Activated effector memory CD4-positive, alpha-beta T cell treated with Interleukin-2 at 50 U/mL for 16 hours (primary cell): ENCODE measurements around the gene ZDHHC14.
"Not testable (repeated sequence)": the region's sequence is repeated elsewhere in the genome, so short reads cannot be mapped to it uniquely, and the experiment has no call there.

Experiments
- DNase-seq: peaks from one replicate; pipeline ENCODE4 v3.0.0-alpha.2; 2020

The ZDHHC14 gene

DNA sequence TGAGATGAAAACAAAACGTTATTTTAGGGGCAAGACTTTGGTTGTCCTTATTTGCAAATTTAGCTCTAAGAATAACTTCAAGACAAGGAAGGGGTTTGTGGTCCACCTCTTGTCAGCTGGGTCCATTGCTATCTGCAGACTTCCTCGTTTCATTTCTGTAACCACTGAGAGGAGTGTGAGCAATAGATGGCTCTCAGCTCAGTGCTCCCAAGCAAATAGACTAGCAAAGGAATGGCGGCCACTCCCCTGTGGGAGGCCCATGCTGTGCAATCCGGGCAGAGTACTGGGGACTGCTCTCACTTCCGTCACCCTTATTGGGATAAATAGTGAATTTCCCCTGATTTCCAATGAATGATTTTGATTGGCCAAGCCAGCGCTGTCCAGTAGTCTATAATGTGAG, 176.6 kb downstream of the ZDHHC14 start:
- no peak for DNase-seq

DNA sequence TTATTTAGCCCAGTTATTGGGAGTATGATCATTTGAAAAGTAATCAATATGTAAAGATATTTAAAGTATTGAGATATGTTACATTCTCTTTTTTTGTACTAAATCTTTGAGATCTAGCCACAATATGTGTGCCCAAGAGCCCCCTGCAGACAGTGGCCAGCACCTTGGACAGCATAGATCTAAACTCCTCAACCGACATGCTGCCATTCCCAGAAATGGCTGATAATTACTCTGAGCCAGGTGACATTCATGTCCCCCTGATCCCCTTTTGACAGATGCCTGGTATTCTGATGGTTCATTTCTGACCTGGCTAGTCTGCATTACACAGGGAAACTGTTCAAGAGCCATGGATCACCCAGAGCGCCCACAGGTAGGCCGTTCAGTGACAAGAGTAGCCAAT, 177.1 kb downstream of the ZDHHC14 start:
- no peak for DNase-seq

DNA sequence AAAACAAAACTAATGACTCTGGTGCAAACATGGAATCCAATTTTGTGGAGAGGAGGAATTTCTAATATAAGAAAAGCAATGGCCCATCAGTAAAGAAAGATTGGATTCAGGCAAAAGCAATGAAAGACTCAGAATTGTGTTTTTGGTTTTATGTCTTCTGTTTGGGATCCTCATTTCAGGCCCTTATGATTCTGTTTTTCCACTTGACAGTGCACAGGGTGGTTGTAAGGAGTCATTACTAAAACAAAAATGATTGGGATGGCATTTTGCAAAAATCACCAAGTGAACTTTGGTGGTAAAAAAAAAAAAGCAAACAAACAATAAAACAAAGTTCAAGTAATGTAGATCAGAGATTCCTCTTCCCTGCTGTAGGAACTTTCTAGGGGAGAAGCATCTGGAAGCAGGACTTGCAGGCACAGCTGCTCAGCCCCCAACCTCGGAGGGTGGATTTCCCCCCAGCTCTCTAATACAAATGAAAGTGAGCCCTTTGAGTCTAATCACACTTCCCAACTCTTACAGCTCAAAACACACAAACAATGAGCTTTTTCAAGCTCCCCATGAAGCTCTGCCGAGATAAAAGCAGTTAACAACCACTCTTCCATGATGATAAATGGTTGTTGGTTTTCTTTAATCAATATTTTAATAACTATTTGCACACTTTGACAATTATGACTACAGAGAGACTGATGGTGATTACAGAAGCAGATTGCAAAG, 177.7 kb downstream of the ZDHHC14 start:
- no peak for DNase-seq

DNA sequence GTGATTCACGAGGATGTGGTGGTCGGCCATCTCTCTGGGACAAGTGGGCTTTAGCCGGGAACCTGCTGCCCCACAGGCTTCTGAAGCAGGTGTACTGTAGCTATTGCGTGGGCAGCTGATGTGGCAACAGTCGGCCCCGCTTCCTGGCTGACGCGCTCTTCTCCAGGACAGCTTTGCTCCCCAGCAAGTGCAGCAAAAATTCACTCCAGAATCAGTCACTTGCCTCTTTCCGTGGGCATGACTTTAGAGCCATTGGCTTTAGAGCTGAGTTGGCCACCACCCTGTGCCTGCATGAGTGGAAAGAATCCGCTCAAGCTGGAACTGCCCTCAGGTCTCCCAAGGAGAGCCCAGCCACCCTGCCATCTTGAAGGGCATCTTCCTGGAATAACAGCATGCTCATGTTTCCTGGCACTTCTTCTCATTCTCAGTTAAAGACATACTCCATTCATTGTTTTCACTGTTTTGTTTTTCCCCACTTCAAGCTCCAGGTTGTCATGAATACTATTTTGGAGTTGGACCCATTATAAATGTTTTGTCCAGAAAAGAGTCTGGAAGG, 178.3 kb downstream of the ZDHHC14 start:
- no peak for DNase-seq

DNA sequence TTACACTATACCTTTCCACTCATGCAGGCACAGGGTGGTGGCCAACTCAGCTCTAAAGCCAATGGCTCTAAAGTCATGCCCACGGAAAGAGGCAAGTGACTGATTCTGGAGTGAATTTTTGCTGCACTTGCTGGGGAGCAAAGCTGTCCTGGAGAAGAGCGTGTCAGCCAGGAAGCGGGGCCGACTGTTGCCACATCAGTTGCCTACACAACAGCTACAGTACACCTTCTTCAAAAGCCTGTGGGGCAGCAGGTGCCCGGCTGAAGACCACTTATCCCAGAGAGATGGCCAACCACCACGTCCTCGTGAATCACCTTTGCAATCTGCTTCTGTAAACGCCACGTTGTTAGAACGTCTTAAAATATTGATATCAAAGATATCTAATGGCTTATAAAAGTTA, 179.1 kb downstream of the ZDHHC14 start:
- not testable (repeated sequence) for DNase-seq

DNA sequence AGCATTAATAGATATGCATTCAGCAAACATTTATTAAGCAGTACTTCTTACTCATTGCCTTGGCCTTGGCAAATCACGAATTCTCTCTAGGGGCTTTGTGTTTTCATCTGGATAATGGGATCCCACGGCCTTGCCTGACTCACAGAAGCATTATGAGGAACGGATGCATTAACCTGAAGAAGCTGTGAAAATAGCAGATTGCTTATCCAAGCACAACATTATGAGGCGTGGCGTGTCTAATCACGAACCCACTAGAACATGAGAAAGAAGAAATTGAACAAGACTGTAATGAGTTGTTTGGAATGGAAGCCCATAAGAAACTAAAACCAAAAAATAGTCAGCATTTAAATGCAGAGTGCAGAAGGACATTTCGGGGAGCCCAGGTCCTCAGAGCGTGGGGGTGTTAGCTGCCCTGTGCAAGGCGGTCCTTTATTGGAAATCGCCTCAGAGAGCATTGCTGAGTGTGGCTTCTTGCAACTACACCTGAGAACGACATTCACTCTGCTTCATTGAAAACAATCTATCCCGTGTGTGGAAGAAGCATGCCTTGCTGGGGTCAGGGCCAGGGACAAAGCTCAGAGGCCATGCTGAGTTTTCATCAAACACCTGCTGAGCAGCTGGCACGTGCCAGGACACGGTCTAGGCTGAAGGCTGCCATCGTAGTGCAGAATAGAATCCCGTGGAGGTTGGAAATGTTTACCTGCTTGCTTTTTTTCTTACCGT, 179.9 kb downstream of the ZDHHC14 start:
- no peak for DNase-seq

DNA sequence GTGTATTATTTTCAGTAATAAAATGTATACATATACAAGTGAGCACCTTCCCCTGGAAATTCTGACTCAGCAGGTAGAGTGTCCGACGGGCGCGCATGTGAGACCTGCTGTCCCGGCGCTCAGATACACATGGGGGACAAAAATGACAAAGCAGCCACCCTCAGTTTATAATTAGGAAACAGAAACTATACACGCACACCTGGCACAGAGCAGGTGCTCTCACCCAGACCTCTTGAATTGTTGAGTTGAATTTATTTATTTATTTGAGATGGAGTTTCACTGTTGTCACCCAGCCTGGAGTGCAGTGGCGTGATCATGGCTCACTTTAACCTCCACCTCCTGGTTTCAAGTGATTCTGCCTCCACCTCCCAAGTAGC, 180.4 kb downstream of the ZDHHC14 start:
- no peak for DNase-seq

DNA sequence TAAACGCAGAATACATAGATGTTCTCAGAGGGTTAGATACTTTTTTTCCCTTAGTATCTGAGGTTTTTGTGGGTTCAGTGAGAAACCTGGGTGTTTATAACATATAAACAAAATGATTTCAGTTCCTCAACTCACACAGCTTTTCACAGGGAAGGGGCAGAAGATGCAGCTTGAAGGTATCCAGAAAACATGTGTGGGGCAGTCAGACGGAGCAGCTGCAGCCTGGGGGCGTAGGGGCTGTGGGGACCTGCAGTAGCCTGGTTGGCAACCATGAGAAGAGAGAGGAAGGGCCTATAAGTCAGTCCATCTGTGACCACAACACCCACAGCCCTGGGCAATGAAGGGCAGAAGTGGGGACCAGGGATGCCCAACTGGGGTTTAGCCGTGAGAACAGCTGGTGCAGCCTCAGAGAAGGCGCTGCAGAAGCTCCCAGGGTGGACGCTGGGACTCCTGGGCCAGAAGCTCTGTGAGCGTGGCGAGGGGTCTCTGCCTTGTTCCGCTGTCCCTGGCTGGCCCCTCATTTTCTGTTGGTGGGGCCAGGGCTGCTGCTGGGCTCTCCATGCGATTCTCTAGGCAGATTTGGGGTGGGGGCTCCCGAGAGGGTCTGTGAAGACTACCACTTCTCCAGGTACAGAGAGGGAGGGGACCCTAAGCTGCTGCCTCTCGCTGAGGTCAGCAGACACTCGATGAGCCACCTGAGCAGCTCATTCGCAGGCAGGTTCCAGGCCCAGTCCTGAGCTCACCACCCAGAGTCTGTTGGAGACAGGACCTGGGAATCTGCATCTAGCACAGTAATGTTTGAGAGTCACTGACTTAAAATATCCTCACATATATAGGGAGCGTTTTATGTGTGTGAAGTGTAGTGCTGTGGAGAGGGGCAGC, 181.2 kb downstream of the ZDHHC14 start:
- DNase-seq = no peak

DNA sequence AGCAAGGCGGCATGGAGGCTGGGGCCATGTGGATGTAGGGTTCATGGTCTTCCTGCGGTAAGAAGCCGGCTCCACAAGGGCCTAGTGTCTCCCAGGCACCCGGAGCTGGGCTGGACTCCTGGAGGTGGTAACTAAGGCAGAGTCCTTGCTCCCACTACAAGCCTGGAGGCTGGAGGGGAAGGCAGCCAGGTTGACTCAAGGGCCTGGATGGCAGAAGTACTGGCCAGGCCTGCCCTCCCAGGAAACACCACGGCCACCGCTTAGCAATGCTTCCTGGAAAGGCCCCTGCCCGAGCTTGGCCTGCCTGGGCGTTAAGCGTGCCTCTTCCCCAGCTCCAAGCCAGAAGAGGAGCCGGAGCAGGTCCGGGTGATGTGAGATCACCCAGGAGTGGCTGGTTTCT, 182.0 kb downstream of the ZDHHC14 start:
- no peak for DNase-seq

DNA sequence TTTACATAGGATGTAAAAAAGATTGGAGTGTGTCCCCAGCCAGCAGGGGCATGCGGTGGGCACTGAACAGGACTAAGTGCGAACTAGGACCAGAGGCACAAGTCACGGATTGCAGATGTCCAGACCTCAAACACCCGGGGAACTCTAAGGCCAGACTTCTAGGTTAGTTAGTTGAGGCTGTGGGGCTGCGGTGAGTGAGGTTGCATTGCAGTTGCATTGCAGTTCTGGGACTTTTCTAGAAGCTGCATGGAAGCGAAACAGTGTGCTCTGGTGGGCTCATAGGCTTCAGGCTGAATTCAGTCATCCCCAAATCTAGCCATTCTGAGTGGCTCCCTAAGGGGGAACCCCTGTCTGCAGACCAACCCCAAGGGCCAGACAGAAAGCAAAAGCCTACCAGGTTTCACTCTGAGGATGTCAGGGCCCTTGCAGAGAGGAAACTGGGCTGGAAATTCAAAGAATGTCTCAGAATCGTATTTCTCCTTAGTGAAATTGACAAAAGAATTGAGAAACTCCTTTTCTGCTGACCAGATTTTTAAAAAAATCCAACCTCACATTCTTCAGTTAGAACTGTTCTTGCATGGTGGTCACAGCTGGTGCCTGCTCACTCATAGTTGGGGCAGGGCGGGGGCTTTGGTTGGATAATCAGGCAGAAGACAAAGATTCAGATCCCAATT, 182.8 kb downstream of the ZDHHC14 start:
- DNase-seq = no peak

DNA sequence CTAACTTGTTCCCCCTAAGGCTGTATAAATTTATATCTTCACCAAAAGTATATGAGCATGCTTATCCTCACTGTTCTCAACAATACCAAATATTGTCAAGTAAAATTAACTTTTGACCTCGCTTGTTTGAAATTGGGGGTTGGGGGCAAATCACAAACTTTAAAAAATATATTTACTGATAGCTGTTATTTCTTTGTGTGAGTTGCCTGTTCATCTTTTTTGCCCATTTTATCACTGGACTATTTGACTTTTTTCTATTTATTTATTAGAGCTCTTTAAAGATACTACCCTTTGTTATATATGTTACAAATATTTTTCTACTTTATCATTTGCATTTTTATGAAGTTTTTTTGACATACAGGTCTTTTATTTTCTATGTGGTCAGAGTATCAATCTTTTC, 187.7 kb downstream of the ZDHHC14 start:
- no peak for DNase-seq

DNA sequence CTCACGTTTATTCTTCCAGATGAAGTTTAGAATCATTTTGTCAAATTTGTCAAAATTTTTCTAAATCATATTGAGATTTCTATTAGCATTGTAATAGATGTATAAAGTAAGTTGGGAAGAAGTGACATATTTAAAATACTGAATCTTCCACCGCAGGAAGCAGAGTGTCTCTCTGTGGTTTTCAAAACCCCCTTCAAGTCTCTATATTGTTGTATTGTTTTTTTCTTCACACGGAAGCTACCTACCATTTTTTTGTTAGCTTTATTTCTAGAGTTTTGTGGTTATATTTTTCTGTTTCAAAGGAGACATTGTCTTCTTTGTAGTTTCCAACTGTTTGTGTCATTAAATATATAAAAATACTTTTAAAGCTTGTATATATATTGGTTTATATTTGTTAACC, 188.6 kb downstream of the ZDHHC14 start:
- DNase-seq = no peak

DNA sequence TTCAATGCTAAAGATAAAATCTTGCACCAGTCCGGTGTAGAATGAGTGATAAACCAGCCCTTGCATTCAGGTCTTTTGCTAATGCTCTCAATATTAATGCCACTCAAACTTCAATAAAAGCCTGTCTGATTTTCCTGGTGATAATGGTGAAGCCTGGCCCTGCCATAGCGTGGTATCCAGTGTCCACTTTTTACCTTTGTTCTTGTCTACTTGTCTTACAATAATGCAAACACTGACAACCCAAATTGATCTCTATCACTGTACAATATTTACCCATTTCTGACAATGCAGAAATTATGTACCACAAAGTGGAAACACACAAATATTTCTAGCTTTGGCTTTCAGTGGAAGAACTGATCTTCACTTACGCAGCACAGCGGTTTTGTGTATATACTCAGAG, 189.1 kb downstream of the ZDHHC14 start:
- no peak for DNase-seq

DNA sequence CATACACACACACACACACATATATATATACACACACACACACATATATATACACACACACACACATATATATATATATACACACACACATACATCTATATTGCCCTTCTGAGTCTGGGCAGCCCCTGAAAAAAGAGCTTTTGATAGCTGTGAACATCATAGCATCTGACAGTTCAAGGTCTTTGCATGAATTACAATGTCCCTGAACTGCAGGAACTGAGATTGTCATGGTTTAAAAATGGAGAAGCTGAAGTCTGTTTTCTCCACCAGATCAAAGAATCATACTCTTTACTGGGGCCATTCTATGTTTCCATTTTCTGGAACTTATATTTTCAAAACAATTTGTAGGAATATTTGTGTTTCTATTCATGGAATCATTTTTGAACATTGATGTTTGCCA, 189.8 kb downstream of the ZDHHC14 start:
- DNase-seq = no peak

DNA sequence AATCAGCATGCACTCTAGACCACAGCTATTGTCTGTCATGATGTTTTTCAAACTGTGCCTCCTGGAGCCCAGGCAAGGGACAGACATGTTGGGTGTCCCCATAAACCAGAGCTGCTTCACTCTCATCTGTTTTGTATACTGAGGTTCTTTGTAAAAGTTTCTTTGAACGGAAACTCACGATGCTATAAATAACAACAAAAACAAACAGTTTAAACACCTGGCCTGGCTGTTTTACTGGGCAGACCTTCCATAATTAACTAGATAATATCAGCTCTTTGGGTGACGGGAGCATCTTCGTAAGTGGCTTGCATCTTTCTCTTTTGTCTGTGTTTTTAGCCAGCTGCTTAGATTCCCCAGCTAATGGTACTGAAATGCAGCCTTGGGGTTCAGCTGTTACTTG, 190.3 kb downstream of the ZDHHC14 start:
- no peak for DNase-seq

DNA sequence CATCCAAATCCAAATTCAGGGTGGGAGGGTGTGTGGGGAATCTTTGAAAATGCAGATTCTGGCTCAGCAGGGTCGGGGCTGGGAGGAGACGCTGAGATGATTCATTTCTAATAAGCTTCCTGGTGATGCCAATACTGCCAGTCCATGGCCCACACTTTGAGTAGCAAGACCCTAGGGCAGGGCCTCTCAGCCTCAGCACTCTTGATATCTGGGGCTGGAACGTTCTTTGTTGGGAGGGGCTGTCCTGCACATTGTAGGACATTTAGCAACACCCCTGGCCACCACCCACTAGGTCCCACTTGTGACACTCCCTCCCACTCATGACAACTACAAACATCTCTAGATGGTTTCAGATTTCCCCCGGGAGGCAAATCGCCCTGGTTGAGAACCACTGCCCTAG, 191.0 kb downstream of the ZDHHC14 start:
- DNase-seq = no peak

DNA sequence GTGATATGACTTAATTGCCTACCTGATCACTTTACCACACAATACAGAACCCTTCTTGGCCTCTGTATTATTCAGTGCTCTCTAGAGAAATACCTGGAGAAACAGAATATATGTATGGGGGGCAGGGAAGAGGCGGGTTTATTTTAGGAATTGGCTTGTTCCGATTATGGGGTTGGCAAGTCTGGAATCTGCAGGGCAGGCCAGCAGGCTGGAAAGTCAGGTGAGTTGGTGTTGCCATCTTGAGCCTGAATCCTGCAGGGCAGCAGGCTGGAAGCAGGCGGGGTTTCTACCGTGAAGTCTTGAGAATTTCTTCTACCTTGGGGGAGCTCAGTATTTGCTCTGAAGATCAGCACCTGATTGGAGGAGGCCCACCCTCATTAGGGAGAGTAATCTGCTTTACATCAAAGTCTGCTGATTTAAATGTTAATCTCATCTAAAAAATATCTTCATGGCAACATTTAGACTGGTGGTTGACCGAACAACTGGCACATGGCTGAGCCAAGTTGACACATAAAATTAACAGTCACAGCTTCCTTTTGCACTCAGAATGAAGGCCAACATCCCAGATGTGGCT, 193.9 kb downstream of the ZDHHC14 start:
- DNase-seq = no peak

DNA sequence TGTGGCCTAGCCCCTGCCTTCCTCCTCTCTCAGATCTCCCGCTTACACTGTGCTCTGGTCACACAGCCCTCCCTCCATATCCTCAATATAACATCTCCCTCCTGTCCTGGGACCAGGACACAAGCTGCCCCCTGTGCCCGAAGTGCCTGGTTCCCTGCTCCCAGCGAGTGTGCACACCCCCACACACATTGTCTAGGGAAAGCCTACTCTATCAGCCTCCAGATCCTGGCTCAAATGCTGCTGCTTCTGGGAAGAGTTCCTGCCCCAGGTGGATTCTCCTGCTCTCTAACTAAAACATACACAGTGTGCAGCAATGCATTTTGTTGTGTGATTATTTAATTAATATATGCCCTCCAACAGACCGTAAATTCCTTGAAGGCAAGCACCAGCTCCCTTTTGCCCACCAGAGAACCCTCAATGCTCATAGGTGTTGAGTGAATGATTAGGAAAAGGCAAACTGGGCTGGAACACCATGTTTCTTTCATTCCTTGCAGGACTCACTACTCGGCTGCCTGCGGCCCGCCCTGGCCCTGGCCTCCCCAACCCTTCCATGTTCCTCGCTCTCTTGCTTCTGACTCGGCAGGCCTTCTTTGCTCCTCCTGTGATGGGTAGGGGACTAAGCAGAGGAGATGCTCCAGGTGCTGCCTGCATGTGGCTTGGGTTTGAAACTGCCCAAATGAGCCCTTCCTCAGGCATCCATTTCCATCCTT, 194.6 kb downstream of the ZDHHC14 start:
- no peak for DNase-seq

DNA sequence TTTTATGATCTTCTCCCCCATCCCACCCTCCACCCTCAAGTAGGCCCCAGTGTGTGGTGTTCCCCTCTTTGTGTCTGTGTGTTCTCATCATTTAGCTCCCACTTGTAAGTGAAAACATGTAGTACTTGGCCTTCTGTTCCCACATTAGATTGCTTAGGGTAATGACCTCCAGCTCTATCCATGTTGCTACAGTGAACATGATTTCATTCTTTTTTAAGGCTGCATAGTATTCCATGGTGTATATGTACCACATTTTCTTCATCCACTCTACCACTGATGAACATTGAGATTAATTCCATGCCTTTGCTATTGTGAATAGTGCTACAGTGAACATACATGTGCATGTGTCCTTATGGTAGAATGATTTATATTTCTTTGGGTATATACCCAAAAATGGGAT, 196.0 kb downstream of the ZDHHC14 start:
- DNase-seq = not testable (repeated sequence)

DNA sequence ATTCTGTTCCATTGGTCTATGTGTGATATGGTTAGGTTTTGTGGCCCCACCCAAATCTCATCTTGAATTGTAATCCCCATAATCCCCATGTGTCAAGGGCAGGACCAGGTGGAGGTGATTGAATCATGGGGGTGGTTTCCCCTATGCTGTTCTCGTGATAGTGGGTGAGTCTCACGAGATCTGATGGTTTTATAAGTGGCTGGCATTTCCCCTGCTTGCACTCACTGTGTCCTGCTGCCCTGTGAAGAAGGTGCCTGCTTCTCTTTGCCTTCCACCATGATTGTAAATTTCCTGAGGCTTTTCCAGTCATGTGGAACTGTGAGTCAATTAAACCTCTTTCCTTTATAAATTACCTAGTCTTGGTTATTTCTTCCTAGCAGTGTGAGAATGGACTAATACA, 197.5 kb downstream of the ZDHHC14 start:
- not testable (repeated sequence) for DNase-seq

DNA sequence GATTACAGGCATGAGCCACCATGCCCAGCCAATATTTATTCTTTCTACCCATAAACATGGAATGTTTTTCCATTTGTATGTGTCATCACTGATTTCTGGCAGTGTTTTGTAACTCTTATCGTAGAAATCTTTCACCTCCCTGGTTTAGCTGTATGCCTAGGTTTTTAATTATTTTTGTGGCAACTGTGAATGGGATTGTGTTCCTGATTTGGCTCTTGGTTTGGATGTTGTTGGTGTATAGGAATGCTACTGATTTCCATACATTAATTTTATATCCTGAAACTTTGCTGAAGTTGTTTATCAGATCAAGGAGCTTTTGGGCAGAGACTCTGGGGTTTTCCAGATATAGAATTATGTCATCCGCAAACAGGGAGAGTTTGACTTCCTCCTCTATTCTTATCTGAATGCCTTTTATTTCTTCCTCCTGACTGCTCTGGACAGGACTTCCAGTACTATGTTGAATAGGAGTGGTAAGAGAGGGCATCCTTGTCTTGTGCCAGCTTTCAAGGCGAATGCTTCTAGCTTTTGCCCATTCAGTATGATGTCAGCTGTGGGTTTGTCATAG, 198.6 kb downstream of the ZDHHC14 start:
- no peak for DNase-seq

DNA sequence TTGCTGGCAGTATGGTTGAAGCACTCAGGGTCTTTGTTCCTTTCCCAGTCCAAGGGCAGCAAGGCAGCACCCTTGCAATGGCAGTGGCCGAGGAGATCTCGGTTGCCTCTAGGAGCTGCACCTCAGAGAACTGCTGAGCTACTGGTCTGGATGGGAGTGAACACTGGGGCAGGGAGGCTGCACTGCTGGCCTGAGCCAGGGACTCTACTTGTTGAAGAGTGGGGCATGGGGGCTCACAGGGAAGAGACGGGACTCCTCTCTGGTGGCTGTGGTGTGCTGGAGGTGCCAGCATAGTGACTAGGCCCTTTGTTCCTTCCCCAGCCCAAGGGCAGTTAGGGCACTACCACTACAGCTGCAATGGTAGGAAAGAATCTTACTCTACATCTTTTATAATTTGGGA, 203.0 kb downstream of the ZDHHC14 start:
- DNase-seq = no peak
